Measurements from ENCODE around the gene SPINT2.
"Not testable (repeated sequence)": the region's sequence is repeated elsewhere in the genome, so short reads cannot be mapped to it uniquely, and the experiment has no call there.

DNA sequence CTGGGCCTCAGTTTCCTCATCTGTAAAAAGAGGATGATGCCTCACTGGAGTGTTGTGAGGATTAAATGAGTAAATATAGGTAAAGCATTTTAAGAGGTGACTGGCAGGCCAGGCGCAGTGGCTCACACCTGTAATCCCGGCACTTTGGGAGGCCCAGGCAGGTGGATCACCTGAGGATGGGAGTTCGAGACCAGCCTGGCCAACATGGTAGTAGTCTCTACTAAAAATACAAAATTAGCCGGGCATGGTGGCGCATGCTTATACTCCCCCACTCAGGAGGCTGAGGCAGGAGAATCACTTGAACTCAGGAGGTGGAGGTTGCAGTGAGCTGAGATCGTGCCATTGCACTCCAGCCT, 39.5 kb upstream of the SPINT2 start:
- not testable (repeated sequence) for TF ChIP-seq POLR2AphosphoS5, POLR2A (IDR thresholded peaks at IDR 0.05; ENCODE audit: low read depth, low read length)
